ENCODE data around the gene SIL1. TPM values are rescaled to one million over a fixed set of nuclear protein-coding genes. Genes with fewer than 3 reads are reported as not detected.

Gene SIL1
- total and polyA plus RNA-seq, 2 of the 4 experiments (the other 2 are of a cell fraction), result 56.1 to 66.0 TPM

GRCh38 chr5:138981131-138981530 is 217.0 kb downstream of the SIL1 start:
- no peak overlapping the region for H4K8ac ChIP-seq (ENCODE audit: low read depth in 2 of 2, low read length in 2 of 2)
- DNase-seq (peak; percentile 77), ATAC-seq (ENCODE audit: low read depth) (peak; percentile 44)
- POLR2A ChIA-PET (ENCODE audit: unreplicated experiment), result no interaction called here
- H3K36me3 ChIP-seq (ENCODE audit: control insufficient read depth, insufficient read depth, low read length), result no peaks in the 10 kb centered on the region
- in situ Hi-C loops (cut with MboI; ENCODE audit: low sequenced_read_pairs) (no loop called here), intact Hi-C loops (cut with micrococcal nuclease) (no loop called here), dilution Hi-C loops (cut with HindIII; ENCODE audit: low sequenced_read_pairs, unreplicated experiment) (no loop called here)
- no peak overlapping the region for H4K91ac ChIP-seq (ENCODE audit: insufficient read depth, low read depth, low read length)
- no peak overlapping the region for H3K4me2 ChIP-seq (ENCODE audit: low read depth, low read length)
- BruUV-seq (replicated peaks), result no TSS peak
- H2AK9ac ChIP-seq (replicated peaks; ENCODE audit: low read depth, low read length, poor library complexity), result no peak overlapping the region
- peaks cover 9% of the 10 kb centered on the region for H3K4me1 ChIP-seq (ENCODE audit: control insufficient read depth, insufficient read depth, low read length)
- H3K9ac ChIP-seq (ENCODE audit: low read depth, low read length), result no peak overlapping the region
- H2BK20ac ChIP-seq (ENCODE audit: low read depth, low read length), result no peak overlapping the region; the same call in 1 of the 2 replicates
- TF ChIP-seq ELK1 (IDR thresholded peaks at IDR 0.05; ENCODE audit: borderline replicate concordance, low read depth, low read length), result no peak
- no peak for TF ChIP-seq CHD1 (IDR thresholded peaks at IDR 0.05; ENCODE audit: low read depth, low read length)
- no peak for TF ChIP-seq MXI1 (IDR thresholded peaks at IDR 0.05; ENCODE audit: borderline replicate concordance, low read depth, low read length)
- 53% methylated on average over 2 of the region's 3 CpGs; no CpG with 5 or more reads in 1 of the 2 experiments for WGBS, 2 experiments (ENCODE audit: extremely low coverage in 2 of 2, insufficient read length in 1 of 2)
- 0 out of 2 replicates have a peak overlapping the region, but pooled peaks have one; percentile 3 for H3K14ac ChIP-seq (replicated peaks; ENCODE audit: low read depth, low read length)
- no peaks in the 10 kb centered on the region for H3K9me3 ChIP-seq (ENCODE audit: control insufficient read depth, insufficient read depth, low read length)
- H3K27me3 ChIP-seq (ENCODE audit: control insufficient read depth, insufficient read depth, low read length), result no peaks in the 10 kb centered on the region
- H3K4ac ChIP-seq (ENCODE audit: low read depth, low read length), result 0 out of 2 replicates have a peak overlapping the region, but pooled peaks have one; percentile 5
- H3K23ac ChIP-seq (ENCODE audit: low read depth, low read length), result no peak overlapping the region
- H2BK120ac ChIP-seq (ENCODE audit: low read depth, low read length), result no peak overlapping the region
- CTCF ChIA-PET, result interaction anchor here (0.9 kb wide), 1 partner anchor 58 kb away, joined by 3 read pairs; no protein-coding TSS in a partner anchor
- no peak overlapping the region for H2BK5ac ChIP-seq (ENCODE audit: low read depth, low read length, poor library complexity, severe bottlenecking)
- no peaks in the 10 kb centered on the region for H4K20me1 ChIP-seq (ENCODE audit: insufficient read depth, low read length)
- H3K4me3 ChIP-seq (ENCODE audit: insufficient read depth, low read depth, low read length), result no peak overlapping the region
- no peak overlapping the region for H2AFZ ChIP-seq (replicated peaks; ENCODE audit: low read length, poor library complexity)
- no peak overlapping the region for H3K18ac ChIP-seq (ENCODE audit: low read depth, low read length)
- peaks cover 26% of the 10 kb centered on the region for H3K9me1 ChIP-seq (ENCODE audit: insufficient read depth, low read length)
- H2BK15ac ChIP-seq (ENCODE audit: low read depth, low read length), result no peak overlapping the region; the same call in 2 of the 3 replicates
- H2AK5ac ChIP-seq (ENCODE audit: low read depth, low read length), result no peak overlapping the region
- no peak overlapping the region for H3K56ac ChIP-seq (ENCODE audit: extremely low read depth, insufficient read depth, low read length)
- no peak overlapping the region for H4K5ac ChIP-seq (ENCODE audit: low read depth, low read length)
- H3K79me1 ChIP-seq (ENCODE audit: low read depth in 1 of 2, low read length in 2 of 2), result peaks cover 0 to 3% of the 10 kb centered on the region in 2 experiments; a peak in 1 of 4 replicates
- H3K27ac ChIP-seq (ENCODE audit: insufficient read depth, low read length), result no peak overlapping the region
